T-helper 2 cell treated with Interferon-gamma antibody and Interleukin-4, amounts not matched to agents 5 μg/mL and 100 μg/mL, for 36 hours (primary cell): ENCODE results near the gene APOBEC2.

Experiments
- DNase-seq: peaks from one replicate; pipeline ENCODE4 v3.0.0; 2021; ENCODE audit warnings: low spot score
- H3K27ac Mint-ChIP-seq: one replicate; pipeline ENCODE4 v1.8.0; 2021; ENCODE audit warnings: mild to moderate bottlenecking, mixed read lengths
- H3K27me3 Mint-ChIP-seq: one replicate; pipeline ENCODE4 v1.8.0; 2021; ENCODE audit warnings: low read depth, mixed read lengths
- H3K36me3 Mint-ChIP-seq: one replicate; pipeline ENCODE4 v1.8.0; 2021; ENCODE audit warnings: low read depth, mixed read lengths
- H3K4me1 Mint-ChIP-seq: one replicate; pipeline ENCODE4 v1.8.0; 2021; ENCODE audit warnings: low read depth, mixed read lengths
- H3K4me3 Mint-ChIP-seq: one replicate; pipeline ENCODE4 v1.8.0; 2022; ENCODE audit warnings: mild to moderate bottlenecking, moderate library complexity, mixed read lengths
- H3K9me3 Mint-ChIP-seq: one replicate; pipeline ENCODE4 v1.8.0; 2021; ENCODE audit warnings: mixed read lengths

The APOBEC2 gene

DNA sequence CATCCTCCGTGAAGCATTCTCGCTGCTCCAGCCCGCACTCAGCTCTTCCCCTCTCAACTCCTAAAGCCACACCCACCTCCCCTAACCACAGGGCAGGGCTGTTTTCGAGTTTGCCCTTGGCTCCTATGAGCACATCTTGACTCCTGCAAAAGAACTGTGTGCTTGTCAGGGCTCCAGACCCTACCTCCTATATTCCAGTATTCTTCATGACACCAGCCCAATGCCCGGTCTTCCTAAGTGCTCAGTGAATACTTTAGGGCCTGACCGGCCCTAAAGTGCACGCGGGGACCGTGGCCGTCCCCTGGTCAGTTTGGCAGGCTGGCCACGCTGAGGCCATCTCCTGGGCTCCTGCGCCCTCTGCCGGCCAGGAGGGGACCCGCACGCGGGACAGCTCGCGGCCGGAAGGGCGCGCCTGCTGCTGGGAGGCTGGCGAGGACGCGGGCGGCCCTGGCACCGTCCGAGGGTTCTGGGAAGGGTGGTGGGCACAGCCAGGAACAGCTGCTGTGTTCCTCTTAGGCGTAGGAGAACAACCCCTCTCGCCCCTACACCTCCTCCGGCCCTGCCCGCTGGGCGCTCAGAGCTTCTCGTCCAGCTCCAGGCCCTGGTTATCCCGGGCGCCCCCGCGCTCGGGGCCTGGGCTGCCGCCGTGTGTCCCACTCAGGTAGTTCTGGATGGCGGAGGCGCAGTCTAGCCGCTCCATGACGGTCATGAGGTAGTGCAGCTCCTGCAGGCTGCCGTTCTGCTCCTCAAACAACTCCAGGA is 25.0 kb upstream of the APOBEC2 start:
- peak overlapping the region; percentile 95 for H3K27ac Mint-ChIP-seq
- H3K36me3 Mint-ChIP-seq, result no peaks in the 10 kb centered on the region

DNA sequence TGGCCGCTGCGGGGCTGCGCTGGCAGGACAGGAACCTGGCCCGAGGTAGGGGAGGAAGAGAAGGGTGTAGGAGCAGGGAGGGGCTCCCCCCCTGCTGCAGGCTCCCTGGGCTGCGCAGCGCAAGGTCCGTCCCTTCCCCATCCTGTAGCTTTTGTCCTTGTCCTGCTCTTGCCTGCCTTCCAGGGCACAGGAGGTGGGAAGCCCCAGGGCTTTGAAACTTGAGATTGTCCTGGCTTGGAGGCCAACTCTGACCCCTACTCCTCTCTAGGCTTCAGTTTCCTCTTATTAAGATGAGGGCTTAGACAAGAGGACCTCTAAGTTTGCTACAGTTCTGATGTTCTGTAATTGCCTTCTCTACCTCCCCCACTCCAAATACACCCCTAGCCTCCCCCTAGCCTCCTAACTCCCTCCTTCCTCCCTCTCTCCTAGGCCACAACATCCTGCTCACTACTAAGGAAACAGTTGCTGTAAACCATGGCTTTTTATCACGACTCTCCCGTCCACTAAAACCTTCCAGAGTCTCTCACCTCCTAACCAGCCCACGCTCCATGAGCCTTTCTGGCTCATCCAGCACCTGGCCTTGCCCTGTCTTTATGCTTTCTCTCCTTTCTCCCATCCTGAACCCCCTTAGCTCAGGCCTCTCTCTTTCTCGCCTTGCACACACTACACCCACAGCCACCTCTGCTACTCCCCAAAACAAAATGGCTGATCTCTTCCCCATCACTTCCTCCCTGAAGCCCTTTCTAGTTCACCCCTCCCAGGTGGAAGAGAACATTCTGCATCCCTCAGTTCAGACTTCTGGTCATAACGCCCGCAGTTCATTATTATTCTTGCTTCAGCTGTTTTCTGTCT is 24.2 kb upstream of the APOBEC2 start:
- peak overlapping the region; percentile 93 for H3K4me3 Mint-ChIP-seq
- peak overlapping the region; percentile 95 for H3K27ac Mint-ChIP-seq
- DNase-seq, result no peak
- no peaks in the 10 kb centered on the region for H3K36me3 Mint-ChIP-seq
- no peaks in the 10 kb centered on the region for H3K9me3 Mint-ChIP-seq
- peaks cover 25% of the 10 kb centered on the region for H3K4me1 Mint-ChIP-seq
- H3K27me3 Mint-ChIP-seq, result no peaks in the 10 kb centered on the region

More for the DNA sequence above, 25.0 kb upstream of the APOBEC2 start:
- no peaks in the 10 kb centered on the region for H3K27me3 Mint-ChIP-seq
- H3K4me3 Mint-ChIP-seq, result peak overlapping the region; percentile 93
- no peaks in the 10 kb centered on the region for H3K9me3 Mint-ChIP-seq
- peak; percentile 83 for DNase-seq
- peaks cover 25% of the 10 kb centered on the region for H3K4me1 Mint-ChIP-seq

DNA sequence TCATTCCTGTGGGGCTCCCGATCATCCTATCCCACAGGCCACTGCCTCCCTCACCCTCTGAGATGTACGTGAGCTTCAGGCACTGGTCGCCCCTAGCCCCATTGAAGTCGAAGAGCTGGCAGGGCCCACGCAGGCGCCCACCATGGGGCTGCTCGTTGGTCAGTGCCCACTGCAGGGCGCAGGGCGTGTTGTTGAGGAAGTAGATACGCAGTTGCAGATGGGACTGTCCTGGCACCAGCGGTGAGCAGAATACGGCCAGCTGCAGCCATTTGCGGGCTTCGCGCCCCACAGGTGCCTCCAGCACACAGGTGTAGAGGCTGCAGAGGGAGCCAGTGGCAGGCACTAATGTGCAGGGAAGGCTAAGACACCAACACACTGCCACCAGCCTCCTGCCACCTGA is 20.2 kb upstream of the APOBEC2 start:
- DNase-seq, result no peak
- H3K9me3 Mint-ChIP-seq, result no peaks in the 10 kb centered on the region
- H3K4me1 Mint-ChIP-seq, result peaks cover 15% of the 10 kb centered on the region
- no peak overlapping the region for H3K27ac Mint-ChIP-seq
- no peaks in the 10 kb centered on the region for H3K36me3 Mint-ChIP-seq
- H3K4me3 Mint-ChIP-seq, result no peak overlapping the region
- peaks cover 3% of the 10 kb centered on the region for H3K27me3 Mint-ChIP-seq

DNA sequence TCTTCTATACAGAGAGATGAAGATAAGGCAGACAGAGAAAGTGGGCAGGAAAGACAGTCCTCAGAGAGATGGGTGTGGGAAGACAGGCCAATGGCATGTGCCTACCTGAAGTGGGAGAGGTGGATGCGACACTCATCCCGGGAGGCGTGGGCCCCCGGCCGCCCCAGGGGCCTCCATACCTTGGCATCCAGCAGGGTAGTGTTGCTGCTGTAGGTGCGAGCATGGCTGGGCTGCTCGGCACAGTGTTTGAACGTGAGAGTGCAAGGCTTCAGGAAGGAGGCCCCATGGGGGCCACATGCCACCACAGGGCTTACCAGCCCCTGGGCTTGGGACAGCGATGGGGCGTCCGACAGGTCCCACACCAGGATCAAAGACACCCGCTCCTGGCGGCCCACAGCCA is 19.2 kb upstream of the APOBEC2 start:
- Mint-ChIP-seq H3K4me1 (peaks cover 9% of the 10 kb centered on the region), H3K4me3 (no peak overlapping the region), H3K27ac (peak overlapping the region; percentile 15), H3K36me3 (no peaks in the 10 kb centered on the region), H3K27me3 (peaks cover 3% of the 10 kb centered on the region), H3K9me3 (no peaks in the 10 kb centered on the region)
- no peak for DNase-seq

DNA sequence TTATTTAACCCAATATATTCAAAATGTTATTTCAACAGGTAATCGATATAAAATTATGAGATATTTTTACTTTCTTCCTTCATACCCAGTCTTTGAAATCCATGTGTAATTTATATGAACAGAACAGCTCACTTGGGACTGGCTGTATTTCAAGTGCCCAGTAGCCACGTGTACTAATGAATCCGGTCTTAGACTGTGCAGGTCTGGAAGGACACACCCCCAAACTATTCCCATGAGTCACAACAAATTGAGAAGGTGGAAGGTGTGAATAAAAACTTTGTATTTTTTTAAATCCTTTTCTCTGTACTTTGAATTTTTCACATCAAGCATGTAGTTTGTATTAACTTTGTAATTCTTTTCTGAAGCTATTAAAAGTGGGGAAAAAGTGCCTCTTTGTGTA is 16.8 kb upstream of the APOBEC2 start:
- Mint-ChIP-seq H3K36me3 (no peaks in the 10 kb centered on the region), H3K4me3 (no peak overlapping the region), H3K27ac (no peak overlapping the region), H3K4me1 (peaks cover 14% of the 10 kb centered on the region), H3K9me3 (no peaks in the 10 kb centered on the region), H3K27me3 (peaks cover 3% of the 10 kb centered on the region)
- DNase-seq, result no peak

DNA sequence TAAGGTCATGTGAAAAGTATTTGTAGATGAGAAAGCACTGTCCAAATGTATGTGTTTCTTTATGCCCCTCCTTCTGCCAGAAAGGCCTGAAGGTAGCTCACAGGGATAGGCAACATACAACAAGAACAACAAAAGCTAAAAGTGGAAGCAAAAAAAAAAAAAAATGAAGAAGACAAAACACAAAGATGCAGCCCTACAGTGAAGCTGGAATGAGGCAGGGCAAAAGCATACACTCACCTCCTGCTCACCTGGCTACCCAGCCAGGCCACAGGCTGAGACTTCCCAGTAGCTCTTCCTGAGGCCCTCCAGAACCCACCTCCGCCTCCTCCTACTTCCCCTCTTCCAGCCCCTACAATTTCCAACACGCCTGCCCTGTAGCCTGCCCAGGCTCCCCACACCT is 16.4 kb upstream of the APOBEC2 start:
- H3K4me1 Mint-ChIP-seq, result peaks cover 14% of the 10 kb centered on the region
- H3K27ac Mint-ChIP-seq, result no peak overlapping the region
- no peaks in the 10 kb centered on the region for H3K36me3 Mint-ChIP-seq
- no peak for DNase-seq
- H3K4me3 Mint-ChIP-seq, result no peak overlapping the region
- H3K9me3 Mint-ChIP-seq, result no peaks in the 10 kb centered on the region
- peaks cover 3% of the 10 kb centered on the region for H3K27me3 Mint-ChIP-seq

DNA sequence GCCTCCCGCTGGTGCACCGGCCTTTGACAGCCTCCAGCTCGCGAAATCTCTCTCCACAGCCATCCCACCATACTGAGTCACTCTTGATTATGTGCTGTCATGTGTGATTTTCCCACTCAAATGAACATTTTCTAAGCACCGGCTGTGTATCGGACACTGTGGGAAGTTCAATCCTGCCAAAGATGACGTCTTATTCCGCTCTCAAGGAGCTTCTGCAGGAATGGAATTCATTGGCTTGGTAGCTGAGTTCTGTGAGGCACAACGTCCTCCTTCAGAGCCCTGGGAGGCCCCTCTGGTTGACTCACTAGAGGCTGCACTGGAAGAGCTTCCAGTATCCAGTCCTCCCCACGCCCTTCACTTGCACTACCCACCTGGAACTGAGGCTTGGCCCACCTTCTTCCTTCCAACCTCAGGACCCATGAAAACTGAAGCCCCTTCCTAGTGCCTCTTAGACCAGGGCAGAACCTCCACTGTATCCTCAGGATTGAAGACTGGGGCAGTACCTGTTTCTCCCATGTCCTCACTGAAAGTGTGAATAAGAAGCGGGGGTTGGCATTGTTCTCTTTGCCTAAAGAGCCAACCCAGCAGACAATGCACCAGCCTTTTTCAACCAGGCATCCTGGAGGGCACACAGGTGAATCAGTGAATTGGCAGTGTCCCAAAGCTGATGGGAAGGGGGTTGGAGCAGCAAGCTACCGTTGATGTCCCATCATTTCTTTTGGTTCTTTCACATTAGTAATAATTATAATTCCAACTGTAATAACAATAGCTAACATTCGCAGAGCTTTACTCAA is 15.7 kb upstream of the APOBEC2 start:
- Mint-ChIP-seq H3K27ac (no peak overlapping the region), H3K4me3 (no peak overlapping the region), H3K36me3 (no peaks in the 10 kb centered on the region), H3K27me3 (peaks cover 3% of the 10 kb centered on the region), H3K9me3 (no peaks in the 10 kb centered on the region), H3K4me1 (peaks cover 14% of the 10 kb centered on the region)
- DNase-seq, result no peak

DNA sequence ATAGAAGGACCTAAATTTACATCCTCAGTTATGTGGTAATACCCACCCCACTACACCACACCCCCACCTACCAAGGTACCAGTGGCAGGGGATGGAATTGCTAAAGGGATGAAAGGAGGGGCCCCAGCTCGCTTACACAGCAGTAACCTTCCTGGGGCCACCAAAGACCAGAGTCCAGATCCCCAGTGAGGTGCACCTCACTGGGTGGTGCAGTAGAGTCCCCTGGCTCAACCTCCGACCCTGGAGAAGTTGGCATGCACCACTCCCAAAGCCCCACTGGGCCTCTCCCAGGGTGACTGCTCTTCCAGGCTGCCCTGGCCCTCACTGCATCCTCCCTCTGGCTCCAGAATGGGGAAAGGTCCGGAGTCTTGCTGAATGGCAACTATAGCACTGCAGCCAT is 14.8 kb upstream of the APOBEC2 start:
- peaks cover 3% of the 10 kb centered on the region for H3K27me3 Mint-ChIP-seq
- H3K27ac Mint-ChIP-seq, result no peak overlapping the region
- H3K9me3 Mint-ChIP-seq, result no peaks in the 10 kb centered on the region
- H3K4me1 Mint-ChIP-seq, result peaks cover 14% of the 10 kb centered on the region
- no peak for DNase-seq
- no peaks in the 10 kb centered on the region for H3K36me3 Mint-ChIP-seq
- no peak overlapping the region for H3K4me3 Mint-ChIP-seq

DNA sequence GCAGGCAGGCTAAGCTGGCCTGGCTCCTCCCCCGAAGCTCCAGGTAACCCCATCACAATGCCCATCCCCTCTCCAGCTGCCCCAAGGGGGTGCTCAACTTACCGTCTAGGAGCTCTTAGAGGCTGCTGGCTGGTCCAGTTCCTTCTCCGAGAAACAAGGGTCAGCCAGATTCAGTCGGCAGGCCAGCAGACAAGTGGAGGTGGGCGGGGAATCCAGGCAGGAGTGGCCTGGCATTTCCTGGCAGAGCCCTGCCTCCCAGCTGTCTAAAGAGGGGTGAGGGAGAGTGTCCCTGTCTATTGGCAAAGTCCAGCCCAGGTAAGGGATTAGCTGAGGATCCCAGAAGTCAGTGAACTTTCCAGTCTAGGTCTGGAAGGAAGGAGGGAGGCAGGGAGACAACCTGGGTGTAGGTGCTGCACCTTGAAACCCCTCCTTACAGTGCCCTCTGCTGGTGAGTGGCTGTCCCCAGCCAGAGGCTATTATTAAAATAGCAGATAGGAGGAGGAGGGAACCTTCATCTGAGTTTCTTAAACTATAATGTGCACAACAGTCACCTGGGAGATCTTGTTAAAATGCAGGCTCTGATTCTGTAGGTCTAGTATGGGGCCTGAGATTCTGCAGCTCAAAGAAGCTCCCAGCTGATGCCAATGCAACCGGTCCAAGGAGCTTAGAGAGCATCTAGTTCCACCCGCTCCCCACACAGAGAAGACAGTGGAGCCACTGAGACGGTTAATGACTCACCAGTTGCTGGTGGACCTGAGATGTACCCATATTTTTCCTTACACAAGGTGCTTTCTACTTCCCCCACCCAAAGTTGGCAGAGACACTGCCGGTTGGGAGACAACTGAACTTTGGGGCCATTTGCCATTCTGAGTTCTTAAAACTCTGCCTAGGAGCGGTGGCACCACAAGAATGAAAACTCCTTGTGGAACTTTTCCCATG is 13.7 kb upstream of the APOBEC2 start, which contains the start of gene UNC5CL:
Gene UNC5CL (minus strand): TSS at position 162 of the 939 bp plus-strand sequence. CDS start 4,147 bp downstream, outside the sequence.
- no peaks in the 10 kb centered on the region for H3K9me3 Mint-ChIP-seq
- peaks cover 3% of the 10 kb centered on the region for H3K27me3 Mint-ChIP-seq
- H3K27ac Mint-ChIP-seq, result no peak within 1 kb of the TSS
- no peak within 1 kb of the TSS for H3K4me3 Mint-ChIP-seq
- DNase-seq, result peak; percentile 36
- H3K36me3 Mint-ChIP-seq, result no peaks in the 10 kb centered on the region
- peaks cover 14% of the 10 kb centered on the region for H3K4me1 Mint-ChIP-seq

DNA sequence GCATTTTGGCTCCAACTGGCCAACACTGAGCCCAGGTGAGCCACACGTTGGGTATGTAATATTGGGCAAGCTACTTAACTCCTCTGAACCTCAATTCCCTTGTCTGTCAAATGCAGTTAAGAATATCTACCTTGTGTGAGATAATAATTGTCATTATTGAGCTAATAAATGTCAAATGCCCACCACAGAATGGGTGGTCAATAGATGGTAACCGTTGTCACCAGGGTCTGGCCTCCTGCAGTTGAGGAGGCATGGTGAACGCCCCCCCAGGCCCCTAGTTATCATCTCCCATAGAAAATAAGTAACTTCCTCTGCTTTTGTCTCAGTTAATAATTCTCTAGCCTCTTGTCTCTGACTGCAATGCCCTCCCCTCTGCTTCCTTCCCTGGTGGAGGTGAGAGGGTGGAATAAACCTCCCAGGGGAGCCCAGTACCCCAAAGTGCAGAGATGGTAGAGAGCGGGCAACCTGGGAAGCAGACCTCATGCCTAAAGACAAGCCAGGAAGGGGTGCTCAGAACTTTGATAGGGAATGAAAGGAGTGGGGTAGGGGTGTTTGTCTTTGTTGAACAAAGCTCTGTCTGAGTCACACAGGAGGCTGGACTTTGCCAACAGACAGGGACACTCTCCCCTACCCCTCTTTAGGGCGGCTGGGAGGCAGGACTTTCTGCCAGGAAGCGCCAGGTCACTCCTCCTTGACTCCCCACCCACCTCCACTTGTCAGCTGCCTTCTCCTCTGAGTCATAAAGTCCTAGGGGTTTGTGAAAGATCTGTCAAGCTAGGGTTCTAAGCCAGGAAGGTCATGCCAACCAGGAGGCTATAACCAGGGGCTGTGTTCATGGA is 12.7 kb upstream of the APOBEC2 start:
- Mint-ChIP-seq H3K4me1 (peaks cover 14% of the 10 kb centered on the region), H3K27ac (no peak overlapping the region), H3K4me3 (no peak overlapping the region), H3K36me3 (no peaks in the 10 kb centered on the region), H3K27me3 (peaks cover 3% of the 10 kb centered on the region), H3K9me3 (no peaks in the 10 kb centered on the region)
- no peak for DNase-seq

DNA sequence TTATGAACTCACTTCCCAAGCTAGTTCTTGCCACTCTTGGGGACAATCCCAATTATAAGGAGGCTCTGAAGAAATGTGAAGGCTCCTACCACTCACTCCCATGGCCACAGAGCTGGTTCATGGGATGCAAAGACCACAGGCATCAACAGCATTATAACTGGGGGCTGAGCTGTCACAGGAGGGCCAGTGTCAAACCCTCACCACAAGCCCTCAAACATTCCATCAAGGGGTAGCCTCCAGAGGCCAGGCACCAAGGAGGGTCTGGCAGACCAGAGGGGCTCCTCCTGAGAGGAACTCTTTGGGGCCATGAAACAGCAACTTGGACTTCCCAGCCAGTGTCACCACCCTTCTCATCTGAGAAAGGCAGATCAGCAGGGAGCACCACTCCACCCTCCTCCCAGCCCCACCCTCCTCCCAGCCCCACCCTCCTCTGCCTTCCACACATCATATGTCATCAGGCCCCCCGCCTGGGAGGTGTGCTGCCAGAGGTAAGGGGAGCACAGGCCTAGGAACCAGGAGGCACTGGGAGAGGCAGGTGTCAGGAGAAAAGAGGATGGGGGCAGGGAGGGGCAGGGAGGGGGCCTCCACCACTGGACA is 12.0 kb upstream of the APOBEC2 start:
- H3K9me3 Mint-ChIP-seq, result no peaks in the 10 kb centered on the region
- H3K36me3 Mint-ChIP-seq, result no peaks in the 10 kb centered on the region
- H3K4me3 Mint-ChIP-seq, result no peak overlapping the region
- H3K27ac Mint-ChIP-seq, result no peak overlapping the region
- peaks cover 3% of the 10 kb centered on the region for H3K27me3 Mint-ChIP-seq
- peaks cover 14% of the 10 kb centered on the region for H3K4me1 Mint-ChIP-seq
- DNase-seq, result no peak
